Measurements from ENCODE around the gene KIAA1217.

DNA sequence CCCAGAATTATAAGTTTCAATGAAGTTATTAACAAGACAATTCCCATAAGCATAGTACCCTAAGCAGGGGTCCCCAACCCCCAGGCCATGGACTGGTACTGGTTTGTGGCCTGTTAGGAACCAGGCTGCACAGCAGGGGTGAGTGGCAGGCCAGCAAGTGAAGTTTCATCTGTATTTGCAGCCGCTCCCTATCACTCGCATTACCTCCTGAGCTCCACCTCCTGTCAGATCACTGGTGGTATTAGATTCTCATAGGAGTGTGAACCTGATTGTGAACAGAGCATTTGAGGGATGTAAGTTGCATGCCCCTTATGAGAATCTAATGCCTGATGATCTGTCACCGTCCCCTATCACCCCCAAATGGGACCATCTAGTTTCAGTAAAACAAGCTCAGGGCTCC is 36.0 kb upstream of the KIAA1217 start:
- no peak for TF ChIP-seq CTCF (IDR thresholded peaks at IDR 0.05)
- no peak for TF ChIP-seq POLR2A (IDR thresholded peaks at IDR 0.05)
